ENCODE results near the gene MLLT6. TPM values are rescaled to one million over a fixed set of nuclear protein-coding genes. Genes with fewer than 3 reads are reported as not detected.

Gene MLLT6
- total RNA-seq, 2 experiments from 2014 or later, result 145 to 148 TPM

- DNase-seq (no peak), ATAC-seq (no peak)
- peaks cover 9% of the 10 kb centered on the region for H3K27me3 Mint-ChIP-seq
- no peak for TF ChIP-seq CTCF (IDR thresholded peaks at IDR 0.05)
- no peak overlapping the region for H3K4me3 Mint-ChIP-seq
- H3K36me3 Mint-ChIP-seq (ENCODE audit: low read depth), result no peaks in the 10 kb centered on the region
- no peak overlapping the region for H3K27ac Mint-ChIP-seq
- intact Hi-C loops (cut with micrococcal nuclease), result no loop called here
- no peaks in the 10 kb centered on the region for H3K9me3 Mint-ChIP-seq
- peaks cover 28% of the 10 kb centered on the region for H3K4me1 Mint-ChIP-seq (ENCODE audit: low read depth)
- POLR2A ChIA-PET, result interaction anchor here (1.3 kb wide), 1 partner anchor 27 kb away, joined by 3 read pairs; no protein-coding TSS in a partner anchor
- CTCF ChIA-PET, result interaction anchor here (1.9 to 4.2 kb wide), 2 partner anchors 10 to 101 kb away, joined by 7 to 19 read pairs; no protein-coding TSS in a partner anchor
These were observed 45.7 kb upstream of the MLLT6 start for GRCh38 chr17:38659415-38659814.

GRCh38 chr17:38660097-38661025 is 44.7 kb upstream of the MLLT6 start:
- peaks cover 10% of the 10 kb centered on the region for H3K27me3 Mint-ChIP-seq
- intact Hi-C loops (cut with micrococcal nuclease), result loop anchor here (10.0 kb wide), 2 partner anchors 76 to 106 kb away; no protein-coding TSS in a partner anchor
- no peak for TF ChIP-seq CTCF (IDR thresholded peaks at IDR 0.05)

GRCh38 chr17:38663125-38663751 is 41.8 kb upstream of the MLLT6 start:
- no peak overlapping the region for H3K27ac Mint-ChIP-seq
- POLR2A ChIA-PET, result interaction anchor here (1.1 kb wide), 1 partner anchor 118 kb away, joined by 3 read pairs; no protein-coding TSS in a partner anchor
- DNase-seq (peak; percentile 74), ATAC-seq (peak; percentile 75)
- no peaks in the 10 kb centered on the region for H3K36me3 Mint-ChIP-seq (ENCODE audit: low read depth)
- peaks cover 22% of the 10 kb centered on the region for H3K27me3 Mint-ChIP-seq
- intact Hi-C loops (cut with micrococcal nuclease), result loop anchor here (10.0 kb wide), 2 partner anchors 78 to 108 kb away; no protein-coding TSS in a partner anchor
- TF ChIP-seq CTCF (IDR thresholded peaks at IDR 0.05), result peak; percentile 73
- peaks cover 14% of the 10 kb centered on the region for H3K4me1 Mint-ChIP-seq (ENCODE audit: low read depth)
- H3K9me3 Mint-ChIP-seq, result no peaks in the 10 kb centered on the region
- CTCF ChIA-PET, result interaction anchor here (0.6 to 10.3 kb wide), 38 partner anchors 9 to 306 kb away, joined by 3 to 251 read pairs (median 4); partner anchors contain the start of gene EPOP
- no peak overlapping the region for H3K4me3 Mint-ChIP-seq

More at GRCh38 chr17:38660097-38661025, 44.7 kb upstream of the MLLT6 start:
- H3K4me3 Mint-ChIP-seq, result no peak overlapping the region
- ATAC-seq (no peak), DNase-seq (no peak)
- H3K27ac Mint-ChIP-seq, result no peak overlapping the region
- ChIA-PET CTCF (interaction anchor here (1.9 to 4.2 kb wide), 2 partner anchors 9 to 102 kb away, joined by 7 to 19 read pairs; no protein-coding TSS in a partner anchor), POLR2A (interaction anchor here (0.5 to 0.7 kb wide), 2 partner anchors 58 to 216 kb away, joined by 3 to 4 read pairs; no protein-coding TSS in a partner anchor)
- H3K9me3 Mint-ChIP-seq, result no peaks in the 10 kb centered on the region
- H3K4me1 Mint-ChIP-seq (ENCODE audit: low read depth), result peaks cover 20% of the 10 kb centered on the region
- H3K36me3 Mint-ChIP-seq (ENCODE audit: low read depth), result no peaks in the 10 kb centered on the region

DNA sequence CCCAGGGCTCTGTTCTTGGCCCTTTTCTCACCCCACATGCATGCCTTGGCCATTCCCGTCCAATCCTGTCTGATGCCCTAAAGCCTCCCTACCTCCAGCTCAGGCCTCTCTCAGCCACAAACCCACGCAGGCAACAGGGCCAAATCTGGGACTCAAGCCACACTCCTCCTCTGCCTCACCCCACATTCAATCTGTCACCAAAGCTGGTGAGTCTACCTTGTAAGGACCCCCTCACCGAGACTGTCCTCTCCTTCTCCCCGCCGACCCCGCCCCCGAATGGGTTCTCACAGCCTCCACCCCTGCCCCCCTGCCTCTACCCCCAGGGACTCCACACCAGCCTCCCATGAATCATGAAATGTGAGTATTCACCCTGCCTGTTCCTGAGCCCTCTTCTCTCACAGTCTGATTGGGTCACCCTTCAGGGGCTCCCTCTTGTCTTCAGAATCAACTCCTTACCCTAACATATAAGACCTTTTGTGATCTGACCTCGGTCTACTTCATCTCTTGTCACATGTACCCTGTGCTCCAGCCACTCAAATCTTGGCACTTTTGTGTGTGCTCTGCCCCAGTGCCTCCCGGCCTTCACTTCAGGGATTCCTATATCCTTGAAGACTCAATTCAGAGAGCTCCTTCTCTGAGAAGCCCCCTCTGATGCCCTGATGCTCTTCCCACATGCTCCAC is 41.0 kb upstream of the MLLT6 start:
- TF ChIP-seq CTCF (IDR thresholded peaks at IDR 0.05), result no peak
- DNase-seq (no peak), ATAC-seq (no peak)
- Mint-ChIP-seq H3K27ac (no peak overlapping the region), H3K36me3 (ENCODE audit: low read depth) (no peaks in the 10 kb centered on the region), H3K4me1 (ENCODE audit: low read depth) (peaks cover 5% of the 10 kb centered on the region), H3K9me3 (no peaks in the 10 kb centered on the region), H3K27me3 (peaks cover 31% of the 10 kb centered on the region), H3K4me3 (no peak overlapping the region)
- ChIA-PET CTCF (interaction anchor here (0.8 to 10.3 kb wide), 23 partner anchors 8 to 307 kb away, joined by 3 to 251 read pairs (median 6); partner anchors contain the start of gene EPOP), POLR2A (interaction anchor here (1.1 kb wide), 1 partner anchor 9 kb away, joined by 3 read pairs; no protein-coding TSS in a partner anchor)
- intact Hi-C loops (cut with micrococcal nuclease), result loop anchor here (10.0 kb wide), 2 partner anchors 79 to 109 kb away; no protein-coding TSS in a partner anchor

Data from activated CD8-positive, alpha-beta T cell treated with anti-CD3 and anti-CD28 coated beads for 36 hours (primary cell).